K562 (cell line): ENCODE data around the gene MEIKIN.

Experiments
- ESRRB ChIP-seq: fragments of 250-450 bp; sonication (Bioruptor Pico); IDR thresholded peaks from 2 replicates; pipeline ENCODE4 v1.5.0; 2020; ENCODE audit warnings: mild to moderate bottlenecking, moderate library complexity, borderline replicate concordance
- RAD51 ChIP-seq: fragments of 450-650 bp; IDR thresholded peaks from 2 replicates; pipeline ENCODE4 v1.7.1; 2016; ENCODE audit warnings: low read depth, mild to moderate bottlenecking, borderline replicate concordance
- RFX5 ChIP-seq: IDR thresholded peaks from 2 replicates; pipeline ENCODE4 v1.6.1; 2011; ENCODE audit warnings: low read depth, mild to moderate bottlenecking, improper control_type of control experiment, low read length
- TOE1 ChIP-seq, 2 experiments: fragments of 450-650 bp in 1 of 2; sonication (generic) in 1 of 2; formaldehyde crosslinking in 1 of 2; IDR thresholded peaks; 2 replicates each; pipeline versions ENCODE4 v1.7.1 to v1.8.0; 2016 to 2022; ENCODE audit warnings: borderline replicate concordance in 2 of 2, mild to moderate bottlenecking in 2 of 2, antibody characterized with exemption in 1 of 2, inconsistent platforms in 1 of 2, low read depth in 1 of 2, missing genetic modification reagents in 1 of 2, moderate library complexity in 1 of 2
- YY1 ChIP-seq, 3 experiments: IDR thresholded peaks; 2 replicates each; pipeline ENCODE4 v1.6.1; 2011; ENCODE audit warnings: low read length in 2 of 3, mild to moderate bottlenecking in 2 of 3, moderate library complexity in 2 of 3, borderline replicate concordance in 1 of 3, control low read depth in 1 of 3, low read depth in 1 of 3; ENCODE audit not compliant: insufficient read depth in 3 of 3, insufficient replicate concordance in 2 of 3, control insufficient read depth in 1 of 3, insufficient read length in 1 of 3; ENCODE audit errors: extremely low read depth in 1 of 3
- ZFX ChIP-seq: sonication (generic); formaldehyde crosslinking; IDR thresholded peaks from 2 replicates; pipeline ENCODE4 v1.8.0; 2022; ENCODE audit warnings: mild to moderate bottlenecking, missing genetic modification reagents, moderate library complexity
- ZNF589 ChIP-seq: fragments of 200-800 bp; sonication (Bioruptor generic); IDR thresholded peaks from 2 replicates; pipeline ENCODE4 v1.6.1; 2016; ENCODE audit warnings: low read depth, missing genetic modification characterization, missing compliant biosample characterization
- TF ChIP-seq, protein P1 (sequence below): fragments of 250-450 bp; sonication (Bioruptor Pico); IDR thresholded peaks from 2 replicates; pipeline ENCODE4 v1.4.0; 2020; ENCODE audit warnings: mild to moderate bottlenecking
- TF ChIP-seq, protein P2 (sequence below): fragments of 250-450 bp; sonication (Bioruptor Pico); IDR thresholded peaks from 2 replicates; pipeline ENCODE4 v1.8.0; 2021; ENCODE audit warnings: moderate library complexity, mild to moderate bottlenecking, inconsistent platforms

DNA sequence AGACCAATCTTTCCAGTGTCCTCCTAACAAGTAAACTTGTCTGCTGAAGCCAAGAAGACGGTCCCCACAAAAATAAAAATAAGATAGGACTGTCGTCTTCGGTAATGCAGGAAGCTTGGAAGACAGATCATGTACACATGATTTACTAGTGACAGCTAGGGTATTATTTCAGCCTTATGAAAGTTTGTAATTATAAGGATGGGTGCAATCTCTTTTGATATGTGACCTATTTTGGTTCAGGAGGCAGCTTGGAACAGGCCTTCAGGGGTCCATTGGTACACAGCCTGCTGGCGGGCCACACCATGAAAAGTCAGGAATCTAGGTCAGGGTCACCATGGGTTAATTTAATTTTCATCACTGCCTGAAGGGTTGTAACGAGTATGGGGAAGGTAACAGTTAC is 13.7 kb upstream of the MEIKIN start:
- no peak for TF ChIP-seq TOE1 (IDR thresholded peaks at IDR 0.05; ENCODE audit: borderline replicate concordance)
- TF ChIP-seq TOE1 (CRISPR knock-in tag; IDR thresholded peaks at IDR 0.05; ENCODE audit: borderline replicate concordance, low read depth): no peak
- TF ChIP-seq YY1 (IDR thresholded peaks at IDR 0.05; ENCODE audit: borderline replicate concordance in 1 of 3, control insufficient read depth in 1 of 3, extremely low read depth in 1 of 3, insufficient read depth in 3 of 3, insufficient read length in 1 of 3, insufficient replicate concordance in 2 of 3, low read depth in 1 of 3, low read length in 2 of 3): no peak
- TF ChIP-seq RFX5: no peak
- no peak for TF ChIP-seq ZFX (CRISPR knock-in tag)
- TF ChIP-seq, protein P1, sequence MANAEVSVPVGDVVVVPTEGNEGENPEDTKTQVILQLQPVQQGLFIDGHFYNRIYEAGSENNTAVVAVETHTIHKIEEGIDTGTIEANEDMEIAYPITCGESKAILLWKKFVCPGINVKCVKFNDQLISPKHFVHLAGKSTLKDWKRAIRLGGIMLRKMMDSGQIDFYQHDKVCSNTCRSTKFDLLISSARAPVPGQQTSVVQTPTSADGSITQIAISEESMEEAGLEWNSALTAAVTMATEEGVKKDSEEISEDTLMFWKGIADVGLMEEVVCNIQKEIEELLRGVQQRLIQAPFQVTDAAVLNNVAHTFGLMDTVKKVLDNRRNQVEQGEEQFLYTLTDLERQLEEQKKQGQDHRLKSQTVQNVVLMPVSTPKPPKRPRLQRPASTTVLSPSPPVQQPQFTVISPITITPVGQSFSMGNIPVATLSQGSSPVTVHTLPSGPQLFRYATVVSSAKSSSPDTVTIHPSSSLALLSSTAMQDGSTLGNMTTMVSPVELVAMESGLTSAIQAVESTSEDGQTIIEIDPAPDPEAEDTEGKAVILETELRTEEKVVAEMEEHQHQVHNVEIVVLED (CRISPR knock-in tag): no peak
- TF ChIP-seq RAD51: no peak
- no peak for TF ChIP-seq ZNF589 (CRISPR knock-in tag)
- TF ChIP-seq ESRRB: no peak
- TF ChIP-seq, protein P2, sequence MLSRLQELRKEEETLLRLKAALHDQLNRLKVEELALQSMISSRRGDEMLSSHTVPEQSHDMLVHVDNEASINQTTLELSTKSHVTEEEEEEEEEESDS (CRISPR knock-in tag): no peak
